Right renal cortex interstitium (tissue), 3 donors: ENCODE results near the gene GPC4. TPM values are rescaled to one million over a fixed set of nuclear protein-coding genes. Genes with fewer than 3 reads are reported as not detected.

Experiments used
- DNase-seq, 3 donors: peaks; one replicate each; pipeline ENCODE4 v3.0.0-alpha.2; 2013; ENCODE audit warnings: low read depth in 3 of 3, low spot score in 2 of 3
- polyA plus RNA-seq, 3 donors: library from polyadenylated mRNA; unstranded; fragments of 120-200 nt; gene quantifications; one replicate each; pipeline ENCODE4 v1.2.1, GENCODE V29; 2013; ENCODE audit not compliant: insufficient read length in 3 of 3

Gene GPC4
- 10 to 100 TPM; 22.5 to 23.4 (median 22.9) TPM for polyA plus RNA-seq

DNA sequence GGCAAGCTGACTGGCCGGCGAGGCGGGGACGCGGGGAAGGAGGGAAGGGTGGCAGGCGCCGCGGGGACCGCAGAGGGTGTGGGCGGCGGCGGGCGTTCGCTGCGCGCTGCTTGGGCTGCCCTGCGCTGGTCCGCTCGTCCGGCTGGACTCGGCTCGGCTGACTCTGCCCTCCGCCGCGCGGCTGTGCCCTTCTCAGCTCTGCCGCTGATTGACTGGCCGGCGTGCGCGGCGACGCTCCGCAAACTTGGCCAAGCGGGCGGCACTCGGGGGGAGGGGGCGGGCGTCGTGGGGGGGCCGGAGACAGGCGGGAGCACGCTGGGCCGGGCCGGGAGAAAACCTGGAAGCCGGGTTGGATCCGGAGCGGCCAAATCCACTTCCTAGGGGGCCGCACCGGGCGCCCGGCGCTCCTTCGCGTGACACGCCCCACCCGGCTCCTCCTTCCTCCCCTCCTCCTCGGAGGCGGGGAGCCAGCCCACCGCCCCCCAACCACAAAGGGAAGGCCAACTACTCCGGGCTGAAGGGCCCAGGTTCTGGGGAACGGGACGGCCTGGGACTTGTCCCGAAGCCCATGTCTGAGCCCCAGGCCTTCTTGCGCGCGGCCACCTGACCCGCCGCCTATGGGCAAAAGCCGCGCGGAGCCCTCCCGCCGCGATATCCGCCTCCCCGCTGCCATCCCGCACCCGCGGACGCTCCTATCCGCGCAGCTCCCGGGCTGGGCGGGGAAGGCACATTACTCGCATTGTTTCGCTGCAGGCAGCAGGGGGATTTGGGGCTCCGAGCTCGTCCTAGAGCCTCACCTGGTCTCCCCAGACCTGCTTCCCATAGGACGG is at the start of gene GPC4:
TSS of gene GPC4 (minus strand) at position 214 of the 830 bp plus-strand sequence. CDS start 524 bp downstream, outside the sequence.
- no peak for DNase-seq

DNA sequence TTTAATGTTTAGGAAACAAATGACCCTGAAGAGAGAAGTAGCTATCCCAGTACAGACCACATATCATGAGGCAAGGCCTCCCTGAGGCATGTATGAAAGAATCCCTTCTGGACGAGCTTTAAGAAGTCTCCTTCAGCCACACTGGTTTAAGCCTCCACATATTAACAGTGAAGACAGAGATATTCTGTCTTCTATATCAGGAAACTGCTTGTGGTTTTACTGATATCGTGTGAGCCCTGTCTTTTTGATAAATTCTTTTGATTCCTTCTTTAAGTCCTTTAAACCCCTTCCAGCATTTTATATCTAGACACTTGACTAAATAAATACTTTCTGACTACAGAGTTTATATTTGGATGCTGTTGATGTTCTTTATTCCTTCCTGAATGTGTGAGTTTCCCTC is 45.9 kb upstream of the GPC4 start:
- DNase-seq: no peak

- no peak for DNase-seq
Measured at GRCh38 chrX:133454924-133455323, 39.6 kb upstream of the GPC4 start.

DNA sequence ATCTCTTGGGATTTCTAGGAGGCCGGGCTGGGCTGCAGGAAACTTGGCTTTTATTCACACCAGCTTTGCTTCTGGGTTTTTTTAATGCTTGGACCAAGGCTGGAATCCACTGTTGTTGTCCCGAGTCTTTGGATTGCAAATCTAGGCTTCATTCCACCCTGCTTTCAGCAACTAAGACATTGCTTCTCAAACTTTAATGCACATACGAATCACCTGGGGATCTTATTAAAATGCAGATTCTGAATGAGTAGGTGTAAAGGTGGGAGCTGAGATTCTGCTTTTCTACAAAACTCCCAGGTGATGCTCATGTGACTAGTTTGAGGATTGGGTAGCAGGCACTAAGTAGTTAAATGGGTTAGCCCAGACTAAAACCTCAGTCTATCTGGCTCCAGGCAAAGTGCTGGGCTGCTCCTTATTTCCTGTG is 39.2 kb upstream of the GPC4 start:
- DNase-seq: no peak

DNA sequence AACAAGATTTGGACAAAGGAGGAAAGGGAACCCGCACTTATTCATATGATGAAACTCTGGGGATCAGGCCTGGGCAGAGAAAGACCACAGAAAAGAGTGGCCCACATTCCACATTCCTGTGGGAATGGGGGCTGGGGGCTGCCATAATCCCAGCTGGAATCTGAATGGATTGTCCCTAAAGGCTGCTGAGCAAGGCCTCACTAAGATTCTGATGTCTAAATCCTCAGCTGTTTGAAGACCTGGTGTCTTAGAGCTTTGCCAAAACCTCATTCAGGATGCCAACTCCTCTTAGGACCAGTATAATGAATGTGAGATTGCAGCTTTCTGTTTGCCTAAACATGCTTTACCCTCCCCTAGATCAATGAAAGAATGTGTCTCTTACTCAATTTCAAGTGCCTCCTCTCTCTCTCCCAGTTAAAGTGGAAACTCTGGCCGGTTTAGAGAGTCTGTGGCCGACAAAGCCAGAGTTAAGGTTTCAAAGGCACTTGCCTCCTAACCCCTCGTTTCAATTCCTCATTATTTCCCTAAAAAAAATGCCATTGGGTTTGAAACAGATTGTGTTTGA is 33.3 kb upstream of the GPC4 start:
- DNase-seq: no peak

DNA sequence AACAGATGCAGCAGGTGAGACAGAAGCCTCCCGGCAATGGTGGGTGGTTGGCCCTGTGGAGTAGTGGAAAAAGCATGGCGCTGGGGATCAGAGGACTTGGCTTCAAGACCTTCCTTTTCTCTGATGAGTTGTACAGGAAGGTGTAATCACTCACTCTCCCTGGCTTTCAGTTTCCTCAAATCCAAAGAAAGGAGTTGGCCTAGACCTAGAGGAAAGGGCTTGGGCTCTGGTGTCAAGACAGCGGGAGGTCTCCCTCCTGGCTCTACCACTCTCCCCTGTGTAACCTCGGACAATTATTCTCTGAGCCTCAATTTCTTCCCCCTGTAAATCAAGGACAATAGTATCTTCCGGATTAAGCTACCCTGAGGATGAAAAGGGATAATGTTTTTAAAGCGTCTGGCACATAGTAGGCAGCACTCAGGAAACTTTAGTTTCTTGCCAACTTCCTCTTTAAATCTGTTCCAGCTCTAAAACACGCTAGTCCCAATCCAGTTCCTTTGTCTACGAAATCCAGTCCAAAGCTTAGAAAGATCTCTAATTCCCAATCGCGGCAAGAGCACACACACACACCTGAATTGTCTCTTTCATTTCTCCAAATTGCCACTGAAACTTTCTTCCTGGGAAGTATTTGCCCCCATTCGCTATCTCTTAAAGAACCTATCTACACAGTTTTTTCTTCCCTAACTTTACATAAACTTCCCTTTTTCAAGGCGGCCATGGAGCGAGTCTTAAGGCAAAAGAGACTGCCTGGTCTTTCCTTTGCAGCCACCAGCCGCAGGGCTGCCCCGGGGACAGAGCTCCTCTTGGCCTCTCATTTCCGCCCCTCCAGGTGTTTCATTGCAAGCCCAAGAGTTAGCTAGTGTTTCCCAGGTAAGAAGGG is 29.9 kb upstream of the GPC4 start:
- DNase-seq: peak in 2 of 3 donors; percentile 5 to 12

- DNase-seq: no peak
Measured at GRCh38 chrX:133444196-133444595, 28.9 kb upstream of the GPC4 start.

DNA sequence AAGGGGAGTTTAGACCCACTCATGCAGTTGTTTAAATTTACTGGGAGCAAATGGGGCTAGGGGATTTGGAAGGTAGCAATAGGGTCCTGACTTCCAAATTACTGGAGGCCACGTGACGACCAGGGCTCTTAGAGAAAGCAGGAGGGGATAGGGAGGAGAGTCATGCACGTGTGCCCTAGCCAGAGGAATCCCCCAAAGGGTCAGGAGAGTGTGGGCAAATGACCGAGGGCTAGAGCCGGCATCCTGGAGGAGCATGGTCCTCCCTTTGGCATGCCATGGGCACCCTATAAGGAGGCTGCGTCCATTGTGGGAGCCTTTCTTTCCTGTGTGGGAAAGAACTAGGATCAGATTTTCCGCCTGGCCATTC is 25.5 kb upstream of the GPC4 start:
- DNase-seq: no peak

DNA sequence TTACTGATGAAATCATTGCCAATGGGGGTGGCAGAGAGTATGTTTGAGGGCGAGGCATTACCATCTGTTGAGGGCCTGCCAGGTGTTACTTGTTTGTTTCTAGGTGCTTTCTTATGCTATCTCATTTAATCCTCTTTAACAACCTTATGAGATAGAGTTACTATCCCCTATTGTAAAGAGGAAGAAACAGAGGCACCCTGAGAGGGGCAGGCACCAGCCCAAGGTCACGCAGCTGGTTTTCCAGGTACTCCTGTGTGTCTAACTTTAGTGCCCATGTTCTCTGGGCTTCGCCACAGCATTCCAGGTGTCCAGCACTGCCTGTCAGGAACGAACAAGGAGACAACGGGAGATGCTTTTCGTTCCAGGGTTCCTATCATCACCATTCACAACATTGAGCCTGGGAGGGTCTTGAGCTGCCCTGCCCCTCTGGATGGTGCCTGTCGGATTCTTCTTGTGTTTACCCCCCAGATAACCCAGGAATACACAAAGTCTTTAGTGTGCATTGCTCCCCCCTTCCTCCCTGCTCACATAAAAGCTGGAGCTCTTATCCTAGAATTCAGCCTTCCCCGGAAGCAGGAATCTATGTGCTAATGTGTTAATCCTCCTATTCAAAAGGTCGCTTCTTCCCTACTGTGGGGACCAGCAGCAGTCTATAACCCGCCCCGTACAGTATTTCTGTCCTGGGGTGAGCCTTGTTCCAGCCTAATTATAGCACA is 24.9 kb upstream of the GPC4 start:
- DNase-seq: no peak

GRCh38 chrX:133437766-133438165 is 22.5 kb upstream of the GPC4 start:
- no peak for DNase-seq

DNA sequence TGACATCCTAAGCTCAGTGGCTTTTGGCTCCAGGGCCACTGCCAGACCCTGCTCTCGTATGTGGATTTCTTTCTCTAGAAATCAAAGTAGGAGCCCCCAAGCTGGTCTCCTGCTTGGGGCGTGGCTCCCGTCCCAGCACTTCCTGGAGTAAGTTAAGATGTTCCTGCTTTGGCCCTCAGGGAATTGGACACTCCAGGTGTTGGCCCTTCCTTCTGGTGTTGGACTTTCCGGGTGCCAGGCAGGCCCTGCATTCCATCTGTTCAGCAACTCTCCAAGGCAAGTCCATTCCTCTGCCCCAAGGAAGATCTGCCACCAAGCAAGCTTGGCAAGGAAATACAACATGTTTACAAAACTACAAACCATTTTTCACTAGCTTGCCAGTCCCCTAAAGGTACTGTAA is 22.1 kb upstream of the GPC4 start:
- no peak for DNase-seq

GRCh38 chrX:133435544-133436124 is 20.3 kb upstream of the GPC4 start:
- DNase-seq: no peak

- DNase-seq: no peak
Measured at GRCh38 chrX:133434197-133434820, 19.0 kb upstream of the GPC4 start.

DNA sequence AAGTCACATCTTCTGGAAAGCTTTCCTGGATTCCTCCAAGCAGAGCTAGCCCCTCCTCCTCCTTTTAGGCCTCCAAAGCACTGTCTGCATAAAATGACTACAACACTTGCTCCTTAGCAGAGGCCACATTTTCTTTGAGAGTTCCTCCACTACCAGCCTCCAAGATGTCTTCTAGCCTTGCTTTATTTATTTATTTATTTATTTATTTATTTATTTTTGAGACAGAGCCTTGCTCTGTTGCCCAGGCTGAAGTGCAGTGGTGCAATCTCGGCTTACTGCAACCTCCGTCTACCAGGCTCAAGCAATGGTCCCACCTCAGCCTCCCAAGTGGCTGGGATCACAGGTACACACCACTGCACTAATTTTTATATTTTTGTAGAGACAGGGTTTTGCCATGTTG is 4.6 kb upstream of the GPC4 start:
- DNase-seq: no peak

GRCh38 chrX:133418588-133418987 is 3.3 kb upstream of the GPC4 start:
- DNase-seq: no peak

DNA sequence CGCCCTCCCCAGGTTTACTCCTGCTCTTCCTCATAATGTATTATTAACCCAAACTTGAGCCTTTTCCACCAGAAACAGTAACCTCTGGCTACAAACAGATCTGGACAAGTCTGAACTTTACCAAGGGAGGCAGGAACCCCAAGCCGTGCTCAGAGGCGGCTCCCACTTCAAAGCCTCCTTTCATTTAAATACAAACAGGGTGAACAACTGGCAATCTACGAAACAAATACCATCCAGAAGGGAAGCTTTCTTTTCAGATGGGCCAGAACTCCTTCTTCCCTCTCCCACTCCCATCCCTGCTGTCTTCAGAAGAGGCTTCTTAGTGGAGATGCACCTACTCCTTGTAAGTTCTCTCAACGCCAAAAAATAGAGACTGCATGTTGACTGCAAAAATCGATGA is 2.1 kb upstream of the GPC4 start:
- DNase-seq: no peak

DNA sequence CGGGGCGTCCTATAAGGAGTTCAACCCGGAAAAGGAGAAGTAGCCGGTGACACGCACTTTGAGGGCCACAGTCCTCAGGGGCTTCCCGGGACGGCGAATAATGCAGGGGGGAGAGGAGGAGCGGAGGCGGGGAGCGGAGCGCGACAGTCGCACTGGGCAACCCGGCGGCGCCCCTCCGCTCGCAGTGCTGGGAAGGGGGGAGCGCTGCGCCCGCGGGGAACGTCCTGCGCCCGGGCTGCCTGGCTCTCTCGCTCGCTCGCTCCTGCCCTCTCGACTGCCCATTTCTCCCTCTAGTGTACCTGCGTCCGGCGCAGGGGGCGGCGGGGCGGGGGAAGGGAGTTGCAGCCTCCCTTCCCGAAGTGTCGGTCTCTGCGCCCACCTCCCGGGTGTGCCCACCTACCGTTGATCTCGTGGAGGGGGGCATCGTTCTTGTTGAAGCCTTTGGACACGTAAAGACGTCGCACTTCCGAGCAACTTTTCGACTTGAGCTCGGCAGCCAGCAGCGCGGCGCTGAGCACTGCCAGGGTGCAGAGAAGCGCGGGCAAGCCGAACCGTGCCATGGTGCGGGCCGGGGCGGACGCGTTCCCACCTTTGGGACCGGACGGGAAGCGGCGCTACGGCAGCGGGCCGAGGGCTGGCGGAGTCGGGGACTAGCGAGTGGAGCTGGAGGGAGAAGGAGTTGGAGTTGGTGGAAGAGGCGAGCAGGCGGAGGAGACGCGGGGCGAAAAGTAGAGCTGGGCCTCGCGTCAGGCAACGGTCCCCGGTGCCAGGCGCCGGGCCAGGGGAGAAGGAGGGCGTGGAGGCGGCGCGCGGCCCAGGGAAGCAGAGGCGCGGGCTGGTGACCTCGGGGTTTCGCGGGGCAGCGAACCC is 648 bp downstream of the GPC4 start:
- DNase-seq: no peak

- DNase-seq: no peak
Measured at GRCh38 chrX:133413218-133413925, 1.9 kb downstream of the GPC4 start.
